ENCODE results near the gene FAT2.
A peak's percentile ranks its signal among the peaks of the same experiment; 100 is the strongest.
"Not testable (repeated sequence)": the region's sequence is repeated elsewhere in the genome, so short reads cannot be mapped to it uniquely, and the experiment has no call there.

The FAT2 gene

DNA sequence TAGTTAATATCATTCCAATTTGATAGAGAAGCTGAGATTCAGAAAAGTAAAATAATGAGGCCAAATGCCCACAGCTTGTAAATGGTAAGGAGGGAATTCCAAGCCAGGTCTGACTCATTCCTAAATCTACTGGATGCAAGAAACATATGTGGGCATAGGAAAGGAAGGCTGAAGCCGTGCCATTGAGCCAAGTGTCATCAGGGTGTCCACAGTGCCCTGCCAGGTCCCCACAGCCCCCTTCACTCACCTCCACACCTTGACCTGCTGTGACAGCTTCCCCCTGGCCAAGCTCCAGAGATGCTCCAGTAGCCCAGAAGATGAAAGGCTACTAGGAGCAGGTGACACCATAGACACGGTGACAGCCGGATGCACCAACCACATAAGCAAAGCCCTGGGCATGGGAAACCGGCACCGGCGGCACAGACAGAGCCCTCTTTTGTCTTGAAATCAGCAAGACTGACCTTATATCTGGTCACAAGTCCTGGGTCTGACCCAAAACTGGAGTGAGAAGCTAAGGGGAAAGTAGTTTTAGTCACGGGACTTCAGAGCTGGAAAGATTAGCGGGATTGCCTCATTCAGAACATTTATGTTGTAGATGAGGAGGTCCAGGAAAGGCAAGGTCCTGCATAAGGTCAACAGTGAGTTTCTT is 20.1 kb upstream of the FAT2 start:
- DNase-seq = no peak

DNA sequence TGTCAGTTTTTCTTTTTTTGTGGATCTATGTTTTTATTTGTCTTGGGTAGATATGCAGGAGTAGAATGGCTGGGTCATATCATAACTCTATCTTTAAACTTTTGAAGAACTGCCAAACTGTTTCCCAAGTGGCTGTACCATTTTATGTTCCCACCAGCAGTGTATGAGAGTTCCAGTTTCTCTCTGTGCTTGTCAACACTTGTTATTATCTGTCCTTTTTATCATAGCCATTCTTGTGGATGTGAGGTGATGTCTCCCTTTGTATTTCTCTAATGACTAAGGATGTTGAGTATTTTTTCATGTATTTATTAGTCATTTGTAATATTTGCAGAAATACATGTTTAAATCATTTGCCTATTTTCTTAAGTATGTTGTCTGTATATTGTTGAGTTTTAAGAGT is 17.4 kb upstream of the FAT2 start:
- no peak for DNase-seq

DNA sequence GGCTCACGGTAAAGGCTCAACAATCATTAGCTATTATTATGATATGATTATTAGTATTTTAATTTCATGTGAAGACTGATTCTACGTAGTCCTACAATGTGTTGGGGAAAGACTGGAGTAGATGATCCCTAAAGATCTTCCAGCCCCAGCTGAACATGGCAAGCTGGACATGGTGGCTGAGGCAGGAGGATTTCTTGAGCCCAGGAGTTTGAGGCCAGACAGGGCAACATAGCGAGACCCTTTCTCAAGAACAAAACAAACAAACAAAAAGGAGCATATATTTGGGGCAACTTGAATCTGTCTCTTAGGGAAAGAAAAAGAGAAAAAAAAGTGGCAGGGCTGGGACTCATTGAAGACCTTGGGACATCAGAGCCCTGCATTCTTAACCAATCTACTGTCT is 16.2 kb upstream of the FAT2 start:
- no peak for DNase-seq

DNA sequence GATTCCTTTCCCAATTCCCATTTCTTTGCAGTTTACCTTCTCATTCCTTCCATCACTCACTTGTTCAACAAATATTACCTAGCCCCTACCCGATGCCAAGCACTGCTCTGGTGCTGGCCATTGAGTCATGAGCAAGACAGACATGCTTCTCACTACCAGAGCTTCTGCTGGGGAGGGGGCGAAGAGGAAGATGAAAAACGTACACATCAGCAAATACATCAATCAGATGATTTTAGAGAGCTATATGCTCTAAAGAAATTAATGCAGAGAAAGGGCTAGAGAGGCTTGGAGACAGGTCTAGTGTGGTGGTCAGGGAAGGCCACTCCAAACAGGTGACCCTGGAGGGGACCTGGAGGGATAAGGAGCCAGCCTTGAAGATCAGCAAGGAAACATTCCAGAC is 14.4 kb upstream of the FAT2 start:
- DNase-seq = no peak

DNA sequence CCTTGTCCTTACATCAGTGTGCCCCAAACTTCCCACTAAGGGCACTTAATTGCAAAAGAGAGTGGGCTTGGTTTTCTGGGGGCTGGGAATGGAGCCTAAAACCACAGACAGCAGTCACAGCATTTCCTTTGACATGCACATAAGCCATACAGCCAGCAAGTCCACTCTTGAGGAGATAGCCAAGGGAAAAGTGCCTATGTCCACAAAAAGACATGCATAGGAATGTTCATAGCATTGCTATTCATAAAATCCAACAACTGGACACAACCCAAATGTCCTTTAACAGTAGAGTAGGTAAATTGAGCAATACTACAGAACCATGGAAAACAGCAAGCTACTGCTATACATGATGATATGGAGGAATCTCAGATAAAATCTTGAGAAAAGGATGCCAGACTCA is 11.7 kb upstream of the FAT2 start:
- no peak for DNase-seq

DNA sequence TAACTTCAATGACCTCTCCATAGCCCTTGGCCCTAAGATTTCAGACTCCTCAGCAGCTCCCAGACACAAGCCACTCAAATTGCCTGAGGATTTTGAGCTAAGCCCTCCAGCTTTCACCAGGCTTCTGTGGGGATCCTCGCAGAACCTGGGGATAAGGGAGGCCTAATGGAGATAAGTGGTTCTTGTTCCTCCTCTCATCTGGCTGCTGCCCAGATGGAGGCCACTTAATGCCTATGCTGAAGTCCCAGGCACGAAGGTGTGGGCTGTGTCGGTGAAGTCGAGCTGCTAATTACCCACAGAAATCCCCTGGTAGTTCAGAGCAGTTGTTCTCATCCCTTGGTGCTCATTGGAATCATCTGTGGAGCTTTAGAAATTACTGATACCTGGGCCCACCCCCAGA is 10.3 kb upstream of the FAT2 start:
- DNase-seq = no peak

DNA sequence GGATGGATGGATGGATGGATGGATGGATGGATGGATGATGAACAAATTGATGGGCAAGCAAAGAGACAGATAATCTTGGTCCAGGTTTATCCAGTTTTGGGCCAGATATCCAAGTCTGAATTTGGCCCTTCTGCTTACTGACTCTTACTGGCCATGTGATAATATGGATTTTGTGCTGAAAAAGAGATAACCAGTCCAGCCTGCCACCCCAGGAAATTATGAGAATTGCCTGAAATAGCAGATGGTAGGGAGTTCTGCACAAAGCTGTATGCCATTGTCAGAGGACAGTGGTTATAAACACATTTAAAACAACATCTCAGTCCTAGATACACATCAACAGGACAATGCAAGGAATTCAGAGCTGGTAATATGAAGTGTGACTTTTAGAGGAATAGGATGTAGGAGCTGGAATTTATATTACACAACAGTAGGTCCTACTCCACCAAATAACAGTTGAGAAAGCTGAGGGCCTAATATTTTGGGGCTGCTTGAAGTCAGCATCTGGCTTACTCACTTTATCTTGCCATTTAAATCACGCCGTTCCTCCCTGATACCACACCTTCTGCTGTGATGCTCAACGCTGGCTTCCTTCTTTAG is 9.0 kb upstream of the FAT2 start:
- DNase-seq = no peak

DNA sequence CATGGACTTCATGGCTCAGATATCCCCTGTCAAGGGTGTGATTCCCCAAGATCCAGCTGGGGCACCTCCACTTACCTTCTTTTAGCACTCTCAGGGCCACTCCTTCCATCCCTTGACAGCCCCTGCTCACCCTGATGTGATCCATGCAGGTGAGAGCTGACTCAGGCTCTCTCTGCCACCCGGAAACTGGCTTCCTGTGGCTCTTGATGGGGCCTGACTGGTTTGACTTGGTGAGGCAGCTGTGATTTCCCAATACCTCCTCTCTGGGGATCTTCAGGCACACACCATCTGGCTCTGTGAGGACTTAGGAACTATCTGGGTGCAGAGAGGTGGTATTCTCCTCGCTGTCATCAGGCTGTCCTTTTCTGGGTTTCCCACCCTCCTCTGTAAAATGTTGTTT is 7.9 kb upstream of the FAT2 start:
- DNase-seq = no peak

DNA sequence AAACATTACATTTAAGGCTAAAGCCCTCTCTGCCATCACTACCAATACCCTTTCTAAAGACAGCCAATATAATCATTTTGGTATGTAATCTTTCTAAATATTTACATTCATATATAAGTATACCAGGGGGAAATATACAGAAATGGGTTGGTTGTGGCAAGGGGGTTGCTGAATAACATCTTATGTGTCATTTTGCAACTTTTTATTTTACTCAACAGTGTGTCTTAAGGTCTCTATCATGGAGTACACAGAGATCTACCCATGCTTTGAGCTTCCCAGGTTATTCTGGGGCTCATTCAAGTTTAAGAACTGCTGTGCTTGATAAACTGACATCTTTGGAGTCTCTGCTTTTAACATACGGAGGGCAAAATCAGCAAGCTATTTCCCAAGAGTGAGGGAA is 7.4 kb upstream of the FAT2 start:
- DNase-seq = no peak

DNA sequence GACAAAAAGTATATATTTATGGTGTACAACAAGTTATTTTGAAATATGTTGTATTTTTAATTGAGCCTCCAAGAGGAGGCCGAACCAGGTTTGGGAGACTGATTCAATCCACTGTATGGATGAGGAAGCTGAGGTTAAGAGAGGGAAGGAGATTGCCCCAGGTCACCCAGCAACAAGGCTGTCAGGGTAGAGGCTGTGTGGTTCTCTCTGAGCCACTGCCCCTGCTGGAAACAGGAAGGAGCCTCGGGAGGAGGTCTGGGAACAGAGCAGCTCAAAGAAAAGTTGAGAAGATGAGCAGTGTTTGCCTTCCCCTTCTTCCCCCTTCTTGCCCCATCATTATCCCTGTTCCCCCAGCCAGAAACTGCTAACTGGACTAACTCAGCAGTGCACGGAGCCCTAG is 6.6 kb upstream of the FAT2 start:
- DNase-seq = no peak

DNA sequence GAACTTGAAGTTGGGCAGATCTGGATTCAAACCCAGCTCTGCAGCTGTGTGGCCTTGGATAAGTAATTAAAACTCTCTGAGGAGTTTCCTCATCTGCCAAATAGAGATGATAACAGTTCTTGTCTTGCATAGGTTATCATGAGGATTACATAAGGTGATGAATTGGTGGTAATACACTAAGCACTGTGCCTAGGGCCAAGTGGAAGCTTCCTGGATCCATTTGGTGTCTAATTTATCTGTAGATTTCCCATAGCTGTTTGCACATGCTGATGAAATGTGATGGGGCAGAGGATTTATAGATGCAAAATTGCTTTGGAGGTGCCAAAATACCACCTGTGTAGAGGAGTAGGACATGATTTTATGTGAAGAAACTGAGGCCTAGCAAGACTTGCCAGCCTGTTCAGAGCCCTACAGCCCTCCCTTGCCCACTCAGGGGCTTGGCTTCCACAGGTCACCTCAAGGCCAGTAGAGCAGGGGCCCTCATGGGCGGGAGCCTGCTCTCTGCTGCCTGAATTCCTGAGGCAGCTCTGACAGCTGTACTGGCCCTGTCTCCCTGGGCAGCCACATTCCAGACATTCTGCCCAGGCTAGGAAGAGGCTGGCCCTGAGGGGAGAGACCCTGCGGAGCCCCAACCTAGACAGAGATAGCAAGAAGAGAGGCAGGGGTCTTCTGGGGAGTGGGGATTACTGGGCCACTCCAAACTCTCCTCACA is 5.9 kb upstream of the FAT2 start:
- peak; percentile 12 for DNase-seq

DNA sequence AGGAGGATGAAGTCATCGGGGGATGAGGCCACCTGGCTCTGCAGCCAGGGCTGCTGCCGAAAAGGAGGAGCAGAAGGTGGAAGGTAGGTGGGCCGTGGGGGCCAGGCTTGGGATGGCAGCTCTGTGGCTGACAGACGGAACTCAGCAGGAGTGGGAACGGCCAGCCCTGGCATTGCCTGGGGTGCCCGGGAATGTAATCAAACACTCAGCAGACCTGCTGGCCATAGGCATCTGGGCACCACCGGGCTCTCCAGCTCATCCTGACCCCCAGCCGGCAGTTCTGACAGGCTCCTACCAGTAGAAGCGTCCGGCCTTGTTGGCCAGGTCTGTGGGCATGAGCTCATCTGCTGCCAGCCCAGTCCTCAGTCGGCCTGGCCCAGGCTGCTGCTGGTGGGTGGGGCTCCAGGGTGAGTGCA is 4.3 kb upstream of the FAT2 start:
- DNase-seq = no peak

DNA sequence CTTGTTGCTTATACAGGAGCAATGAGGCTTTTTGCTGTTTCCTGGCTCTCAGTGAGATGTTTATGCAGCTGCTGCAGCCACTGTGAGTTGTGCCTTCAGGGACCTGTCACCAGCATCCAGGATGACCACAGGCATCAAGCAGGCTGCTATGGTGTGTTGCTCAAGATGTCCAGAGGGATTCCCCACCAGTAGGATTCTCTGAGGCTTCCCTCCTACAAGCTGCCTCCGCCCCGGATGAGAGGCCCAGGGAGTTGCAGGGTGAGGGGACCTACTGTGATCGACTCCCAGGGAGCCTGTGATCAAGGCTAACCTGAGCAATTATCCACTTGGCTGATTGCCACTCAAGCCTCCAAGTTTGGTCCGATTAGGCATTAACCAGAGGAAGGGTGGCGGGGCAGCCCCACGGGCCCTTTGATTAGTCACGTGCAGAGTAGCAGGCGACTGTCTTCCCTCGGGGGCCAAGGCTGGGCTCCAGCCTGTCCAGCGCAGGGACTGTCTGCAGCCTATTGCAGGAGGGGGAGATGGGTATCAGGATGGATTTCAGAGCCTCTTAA is 1.8 kb upstream of the FAT2 start:
- DNase-seq = no peak

DNA sequence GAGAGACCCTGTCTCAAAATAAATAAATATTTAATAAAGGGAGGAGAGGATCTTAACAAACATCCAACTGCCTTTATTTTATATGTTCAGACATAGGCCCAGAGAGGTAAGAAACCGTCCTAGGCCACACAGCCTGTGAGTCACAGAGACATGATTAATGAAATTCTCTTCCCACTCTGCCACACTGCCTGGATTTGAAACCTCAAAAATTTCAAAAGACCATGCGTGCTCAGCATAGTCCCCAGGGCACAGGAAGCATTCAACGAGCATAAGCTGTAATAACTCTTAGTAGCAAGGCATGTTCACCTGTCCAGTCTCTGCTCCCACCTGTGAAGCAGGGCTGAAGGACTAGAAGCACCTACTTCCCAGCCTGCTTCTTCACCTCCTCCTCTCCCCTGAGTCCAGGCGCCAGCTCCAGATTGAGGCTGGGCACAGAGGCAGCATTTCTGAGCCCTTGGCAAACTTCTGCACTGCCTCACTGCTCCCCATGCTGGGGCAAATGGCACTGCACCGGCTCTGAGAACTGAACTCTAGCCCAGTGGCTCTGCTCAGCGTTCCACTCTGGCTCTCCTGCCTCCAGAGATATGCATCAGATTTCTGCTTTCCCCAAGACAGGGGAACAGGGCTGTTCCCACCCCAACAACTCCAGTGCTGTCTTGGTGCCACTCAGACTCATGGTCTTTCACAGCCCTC is 1.1 kb downstream of the FAT2 start:
- DNase-seq = no peak

DNA sequence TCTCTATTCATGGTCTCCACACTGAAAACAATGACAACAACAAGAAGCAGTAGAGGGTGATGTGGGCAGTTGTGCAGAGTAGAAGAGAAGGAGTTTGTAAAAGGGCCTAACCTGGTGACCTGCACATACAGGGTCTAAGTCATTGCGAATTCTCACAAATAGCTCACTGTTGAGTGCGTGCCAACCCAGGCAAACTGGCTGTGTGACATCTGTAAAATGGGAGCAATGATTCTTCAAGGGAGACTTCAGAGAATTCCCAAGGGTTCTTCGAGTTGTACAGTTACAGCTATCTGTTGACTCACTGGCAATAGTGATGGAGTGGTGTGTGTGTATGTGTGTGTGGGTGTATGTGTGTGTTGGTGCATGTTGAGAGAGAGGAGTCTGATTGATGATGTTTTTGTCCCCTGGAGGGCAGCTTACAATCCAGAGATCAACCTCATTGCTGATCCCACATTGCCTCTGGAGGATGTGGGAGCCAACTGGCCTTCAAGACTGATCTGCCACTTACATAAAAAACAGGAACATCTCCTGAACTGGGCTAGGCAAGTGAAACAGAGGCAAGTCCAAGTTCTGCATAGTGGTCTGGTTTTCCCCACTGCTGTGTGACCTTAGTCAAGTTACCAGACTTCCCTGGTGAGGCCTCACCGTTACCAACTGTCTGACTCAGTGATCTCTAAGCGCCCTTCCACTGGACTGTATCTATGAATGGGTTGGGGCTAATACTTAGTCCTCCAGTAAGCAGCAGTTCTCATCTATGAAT is 3.2 kb downstream of the FAT2 start:
- DNase-seq = no peak

DNA sequence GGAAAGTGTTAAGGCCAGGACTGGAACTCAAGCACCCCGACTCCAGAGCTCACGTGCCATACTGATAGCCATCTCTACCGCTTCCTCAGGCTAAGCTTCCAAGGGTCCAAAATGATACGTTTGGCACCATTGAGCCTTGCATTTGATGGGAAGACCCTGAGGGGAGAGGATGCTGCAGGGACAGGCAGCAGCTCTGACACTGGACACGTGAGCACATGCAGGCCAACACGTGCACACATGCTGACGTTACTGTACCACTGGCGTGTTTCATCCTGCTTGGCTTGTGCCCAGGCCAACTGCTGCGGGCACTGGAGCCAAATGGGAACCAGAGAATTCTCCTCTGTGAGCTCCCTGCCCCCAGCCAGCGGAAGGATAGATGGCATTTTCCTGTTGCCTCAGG is 5.2 kb downstream of the FAT2 start:
- DNase-seq = no peak

DNA sequence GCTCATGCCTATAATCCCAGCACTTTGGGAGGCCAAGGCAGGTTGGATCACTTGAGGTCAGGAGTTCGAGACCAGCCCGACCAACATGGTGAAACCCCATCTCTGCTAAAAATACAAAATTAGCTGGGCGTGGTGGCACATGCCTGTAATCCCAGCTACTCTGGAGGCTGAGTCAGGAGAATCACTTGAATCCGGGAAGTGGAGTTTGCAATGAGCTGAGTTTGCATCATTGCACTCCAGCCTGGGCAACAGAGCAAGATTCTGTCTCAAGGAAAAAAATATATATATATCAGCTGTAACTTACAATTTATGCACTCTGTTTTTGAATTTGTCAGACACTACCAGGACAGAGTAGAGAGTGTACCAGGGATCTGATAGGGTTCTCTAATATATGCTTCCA is 5.8 kb downstream of the FAT2 start:
- not testable (repeated sequence) for DNase-seq

DNA sequence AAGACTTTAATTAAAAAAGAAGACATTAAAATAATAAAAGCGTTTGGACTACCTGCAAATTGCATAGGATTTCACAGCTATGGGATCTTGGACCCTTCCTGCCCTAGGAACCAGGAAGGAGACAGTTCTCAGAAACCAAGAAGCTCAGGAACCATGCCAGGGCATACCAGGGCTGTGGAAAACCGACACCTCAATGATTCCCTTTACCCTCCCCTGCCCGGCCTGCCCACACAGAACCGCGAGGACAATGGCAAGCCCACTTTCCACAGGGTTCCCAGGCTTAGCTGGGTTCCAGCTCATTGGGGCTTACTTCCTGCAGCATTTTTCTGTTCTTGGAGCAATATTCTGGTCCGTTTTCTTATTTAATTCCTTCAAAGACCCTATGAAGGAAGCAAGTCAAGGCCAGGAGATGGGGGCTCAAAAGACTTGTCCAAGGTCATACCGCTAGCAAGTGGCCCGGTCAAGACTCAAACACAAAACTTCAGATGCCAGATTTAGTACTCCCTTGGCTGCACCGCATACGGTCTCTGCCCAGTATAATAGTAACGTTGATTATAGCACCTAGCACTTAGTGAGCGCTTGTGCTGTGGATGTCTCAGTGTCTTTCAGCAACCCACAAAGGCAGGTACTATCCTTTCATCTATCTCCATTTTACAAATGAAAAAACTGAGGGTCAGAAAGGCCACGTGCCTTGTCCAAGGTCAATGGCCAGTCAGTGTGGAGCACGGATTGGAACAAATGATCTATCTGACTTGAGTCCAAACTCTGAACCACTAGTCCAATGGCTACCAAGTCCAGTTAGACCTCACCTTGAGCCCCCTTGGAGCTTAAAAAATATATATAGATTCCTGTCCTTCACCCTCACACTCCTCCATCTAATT is 6.8 kb downstream of the FAT2 start:
- DNase-seq = no peak

DNA sequence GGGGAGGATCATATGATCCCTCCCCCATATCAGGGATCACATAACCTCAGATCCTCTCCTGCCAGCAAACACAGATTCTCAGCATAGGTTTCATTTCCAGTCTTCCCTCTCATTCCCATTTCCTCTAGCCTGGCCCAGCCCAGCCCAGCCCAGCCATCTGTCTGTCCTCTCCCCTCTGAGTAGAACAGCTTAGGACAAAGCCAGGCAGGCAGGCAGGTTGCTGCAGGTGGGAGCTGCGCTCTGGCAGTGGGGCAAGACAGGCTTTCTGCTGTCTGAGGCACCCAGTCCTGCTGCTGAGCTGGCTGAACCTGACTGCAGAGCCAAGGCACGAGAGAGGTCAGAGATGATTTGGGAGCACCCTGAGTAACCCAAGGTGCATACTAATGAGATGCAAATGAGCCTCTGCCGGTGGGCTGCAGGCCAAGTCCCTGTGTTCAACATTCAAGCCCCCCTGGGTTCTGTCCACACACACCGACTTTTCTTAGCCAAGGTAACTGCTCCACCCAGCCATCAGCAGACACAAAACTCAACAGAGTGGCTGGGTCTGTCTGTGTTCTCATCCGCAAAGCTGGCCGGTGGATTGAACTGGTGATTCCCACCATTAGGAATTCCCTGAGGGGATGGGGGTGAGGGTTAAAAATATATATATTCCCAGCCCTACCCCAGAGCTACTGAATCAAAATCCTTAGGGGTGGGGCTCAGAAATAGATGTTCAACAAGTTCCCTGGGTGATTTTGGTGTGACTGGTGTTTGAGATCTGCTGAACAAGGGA is 9.1 kb downstream of the FAT2 start:
- DNase-seq = no peak

DNA sequence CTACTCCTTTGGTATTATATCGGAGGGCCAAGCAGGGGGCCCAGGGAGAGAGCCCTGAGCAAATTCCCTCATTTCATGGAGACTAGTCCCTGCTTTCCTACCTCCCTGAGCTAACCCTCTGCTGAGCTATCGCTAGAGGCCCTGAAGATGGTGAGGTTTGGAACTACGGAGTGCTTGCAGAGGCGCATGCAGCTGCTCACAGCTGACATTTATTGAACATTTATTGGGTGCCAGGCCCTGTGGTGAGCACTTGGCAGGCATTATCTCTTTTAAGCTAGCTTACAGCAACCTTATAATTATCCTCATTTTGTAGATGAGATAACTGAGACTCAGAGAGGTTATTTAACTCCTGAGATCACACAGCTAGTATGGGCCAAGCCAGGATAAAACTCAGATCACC is 9.8 kb downstream of the FAT2 start:
- no peak for DNase-seq

DNA sequence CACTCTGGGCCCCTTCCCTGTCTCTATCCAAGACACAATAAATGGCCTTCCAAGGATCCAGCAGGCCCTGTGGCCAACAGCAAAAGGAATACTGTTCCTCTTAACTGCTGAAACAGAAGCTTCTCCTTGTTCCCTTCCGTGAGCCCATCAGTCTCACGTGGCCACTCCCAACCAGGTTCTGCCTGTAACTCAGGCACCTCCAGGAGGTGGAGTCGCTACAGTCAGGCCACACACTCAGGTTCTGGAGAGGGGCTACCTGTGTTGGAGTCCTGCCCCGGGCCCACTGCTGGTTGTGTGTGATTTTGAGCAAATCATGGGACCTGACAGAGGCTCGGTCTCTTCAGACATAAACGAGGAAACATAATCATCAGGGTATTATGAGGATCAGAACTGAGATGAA is 10.3 kb downstream of the FAT2 start:
- no peak for DNase-seq

Measured in fibroblast of skin of abdomen (primary cell).